Left hindlimb (tissue), 1 donor: Measurements from ENCODE around the gene ALK.

Source experiments
- DNase-seq: peaks from one replicate; pipeline ENCODE4 v3.0.0-alpha.2; 2018

Gene ALK

GRCh38 chr2:29165362-29166241 lies 755.8 kb downstream of the ALK start:
- no peak for DNase-seq

- no peak for DNase-seq
Measured at GRCh38 chr2:29164091-29164846, 757.1 kb downstream of the ALK start.

- DNase-seq: no peak
Measured at GRCh38 chr2:29162204-29162928, 759.0 kb downstream of the ALK start.

- no peak for DNase-seq
Measured at GRCh38 chr2:29160184-29160583, 761.2 kb downstream of the ALK start.

DNA sequence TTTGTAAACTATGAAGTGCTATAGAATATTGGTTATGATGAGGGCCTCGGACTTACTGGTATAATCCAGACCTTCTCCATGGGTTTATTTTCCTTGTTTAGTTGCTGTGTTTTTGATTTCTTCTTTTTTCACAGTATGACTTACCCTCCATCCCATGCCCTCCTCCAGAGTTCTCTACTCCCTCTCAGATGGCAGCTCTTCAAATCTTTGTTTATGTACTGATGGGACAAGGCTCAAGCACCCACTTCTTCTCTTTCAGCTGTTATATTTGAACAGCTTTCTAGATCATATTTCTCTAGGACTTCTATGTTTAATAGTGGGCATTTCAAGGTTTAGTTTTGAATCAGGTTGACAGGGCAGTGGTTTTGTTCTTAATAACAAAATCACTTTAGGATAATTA lies 762.3 kb downstream of the ALK start:
- no peak for DNase-seq

GRCh38 chr2:29157131-29157530 lies 764.3 kb downstream of the ALK start:
- DNase-seq: no peak

GRCh38 chr2:29155578-29155977 lies 765.8 kb downstream of the ALK start:
- no peak for DNase-seq

GRCh38 chr2:29154610-29155009 lies 766.8 kb downstream of the ALK start:
- no peak for DNase-seq

DNA sequence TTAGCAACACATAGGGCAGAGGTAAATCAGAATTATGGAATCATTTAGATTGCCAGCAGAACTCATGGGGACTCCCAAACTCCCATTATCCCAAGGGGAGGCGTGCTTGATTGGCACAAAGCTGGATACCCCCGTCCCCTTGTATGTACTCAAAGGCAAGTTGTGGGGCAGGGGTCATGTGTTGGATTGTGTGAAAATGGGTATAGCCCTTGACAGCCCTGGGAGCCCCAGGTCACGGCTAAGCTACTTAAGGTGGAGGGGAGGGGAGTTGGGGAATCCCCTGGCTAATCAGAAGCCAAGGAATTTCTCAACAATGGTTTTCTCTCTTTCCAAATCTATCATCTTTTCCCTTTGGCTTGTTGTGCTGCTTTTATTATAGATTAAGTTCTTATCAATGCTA lies 773.4 kb downstream of the ALK start:
- no peak for DNase-seq

GRCh38 chr2:29146197-29146596 lies 775.2 kb downstream of the ALK start:
- no peak for DNase-seq

DNA sequence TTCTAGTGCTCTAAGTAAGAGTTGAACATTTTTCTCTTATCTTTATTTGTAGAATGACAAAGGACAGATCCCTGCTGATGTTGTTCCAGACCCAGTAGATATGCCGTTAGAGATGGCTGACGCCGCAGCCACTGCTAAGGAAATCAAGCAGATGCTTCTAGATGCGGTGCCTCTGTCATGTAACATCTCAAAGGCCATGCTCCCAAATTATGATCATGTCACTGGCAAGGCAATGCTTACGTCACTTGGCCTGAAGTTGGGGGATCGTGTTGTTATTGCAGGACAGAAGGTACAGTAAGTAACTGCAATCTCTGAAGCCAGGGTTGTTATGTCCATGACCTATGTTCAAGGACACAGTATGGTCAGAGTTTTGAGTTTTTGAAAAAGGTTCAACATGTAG lies 777.7 kb downstream of the ALK start:
- DNase-seq: no peak
